CMK (cell line): Measurements from ENCODE around the gene PKD1.

ENCODE experiments used
- DNase-seq: peaks from one replicate; pipeline ENCODE4 v3.0.0-alpha.2; 2010; ENCODE audit warnings: low read depth

Gene PKD1

GRCh38 chr16:2170080-2170479, 34.4 kb upstream of the PKD1 start:
- no peak for DNase-seq

DNA sequence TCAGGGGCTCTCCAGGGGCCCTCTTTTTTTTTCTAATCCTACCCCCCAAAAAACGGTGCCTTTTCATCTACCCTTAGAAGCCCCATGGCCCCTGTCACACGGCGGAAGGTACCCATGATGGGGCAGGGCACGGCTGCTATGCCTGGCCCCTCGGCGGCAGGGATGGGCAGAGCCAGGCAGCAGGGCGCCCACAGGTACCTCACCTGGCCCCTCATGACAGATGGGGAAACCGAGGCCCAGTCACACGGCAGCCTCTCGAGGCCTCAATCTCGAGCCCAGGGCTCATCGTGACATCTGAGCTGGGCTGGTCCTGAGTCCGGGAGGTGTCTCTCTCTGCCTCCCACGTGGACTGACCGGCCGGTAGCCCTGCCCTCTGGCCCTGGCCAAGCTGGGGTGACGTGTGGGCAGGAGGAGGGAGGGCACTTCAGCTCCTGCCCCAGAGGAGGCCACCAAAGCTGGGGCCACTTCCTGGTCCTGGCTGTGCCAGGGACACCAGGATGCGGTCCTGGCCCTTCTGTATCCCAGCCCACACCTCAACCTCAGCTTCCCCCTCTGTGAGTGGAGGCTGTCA, 31.5 kb upstream of the PKD1 start:
- DNase-seq, result no peak

DNA sequence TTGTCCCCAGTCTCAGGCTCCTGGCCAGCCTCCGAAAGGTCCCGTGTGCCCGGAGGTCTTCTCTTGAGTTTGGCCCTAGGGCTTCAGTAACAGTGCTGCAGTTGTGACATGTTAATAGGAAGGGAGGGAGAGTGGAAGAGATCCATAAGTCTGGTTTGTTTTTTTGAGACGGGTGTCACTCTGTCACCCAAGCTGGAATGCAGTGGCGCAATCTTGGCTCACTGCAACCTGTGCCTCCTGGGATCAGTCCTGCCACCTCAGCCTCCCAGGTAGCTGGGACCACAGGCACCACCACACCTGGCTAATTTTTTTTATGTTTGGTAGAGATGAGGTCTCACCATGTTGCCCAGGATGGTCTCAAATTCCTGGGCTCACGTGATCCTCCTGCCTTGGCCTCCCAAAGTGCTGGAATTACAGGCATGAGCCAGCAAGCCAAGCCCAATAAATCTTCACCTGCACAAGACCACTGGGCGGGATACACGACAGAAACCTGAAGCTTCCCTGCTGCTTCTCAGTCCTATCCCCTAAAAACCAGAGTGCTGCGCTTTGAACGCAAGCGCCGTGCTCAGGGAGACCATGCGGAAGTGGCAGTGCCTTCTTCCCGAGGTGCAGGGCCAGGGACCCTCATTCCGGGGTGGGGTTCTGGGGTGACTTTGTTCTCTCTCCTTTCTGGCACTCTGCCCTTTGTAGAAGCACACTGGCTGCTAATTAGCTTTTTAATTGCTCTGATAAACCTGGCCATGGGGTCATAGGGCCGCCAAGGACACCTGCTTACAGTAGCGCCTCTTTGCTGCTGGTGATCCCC, 30.8 kb upstream of the PKD1 start:
- DNase-seq, result no peak

DNA sequence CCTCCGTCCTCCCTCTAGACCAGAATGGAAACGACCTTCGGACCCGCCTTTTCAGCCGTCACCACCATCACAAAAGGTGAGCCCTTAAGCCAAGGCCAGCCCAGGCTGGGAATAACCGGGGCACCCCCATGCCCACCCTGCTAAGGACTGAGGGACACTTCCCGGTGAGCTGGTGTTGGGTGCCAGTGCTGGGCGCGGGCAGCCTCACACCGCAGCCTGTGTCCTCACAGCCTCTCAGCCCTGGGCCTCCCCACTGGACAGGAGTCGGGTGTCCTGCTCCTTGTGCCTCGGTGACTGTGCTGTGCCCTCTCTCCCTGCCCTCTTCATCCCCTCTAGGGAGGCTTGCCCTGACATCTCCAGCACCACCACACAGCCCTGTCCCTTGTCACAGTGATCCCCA, 30.2 kb upstream of the PKD1 start:
- no peak for DNase-seq

DNA sequence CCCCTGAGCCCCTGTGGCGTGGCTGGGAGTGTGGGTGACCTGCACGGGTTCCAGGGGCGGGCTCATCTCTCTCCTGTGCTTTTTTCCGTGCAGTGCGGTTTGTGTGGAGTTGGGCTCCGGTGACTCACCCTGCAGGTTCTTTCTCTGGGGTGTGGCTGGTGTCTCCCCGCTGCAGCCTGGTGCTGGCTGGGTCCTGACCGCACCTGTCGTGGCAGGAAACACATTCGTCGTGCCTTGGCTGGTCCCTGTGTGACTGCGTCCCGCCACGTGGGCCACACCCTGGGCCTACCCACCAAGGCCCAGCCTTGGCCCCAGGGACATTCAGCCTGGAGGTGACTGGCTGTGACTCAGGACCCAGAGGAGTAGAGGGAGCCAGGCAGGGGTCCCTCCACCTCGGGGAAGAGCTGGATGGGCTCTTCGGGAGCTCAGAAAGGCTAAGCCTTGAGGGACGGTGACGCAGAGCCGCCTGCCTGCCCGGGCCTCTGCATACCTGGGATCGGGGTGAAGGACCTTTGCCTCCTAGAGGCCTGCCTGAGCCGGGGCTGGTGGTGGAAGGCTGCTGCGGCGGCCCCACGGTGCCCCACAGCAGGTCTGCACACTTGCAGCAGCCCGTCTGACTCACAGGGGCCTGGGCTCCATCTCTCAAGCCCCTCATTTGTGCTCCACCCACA, 27.6 kb upstream of the PKD1 start:
- DNase-seq, result no peak

- no peak for DNase-seq
These were observed 27.0 kb upstream of the PKD1 start for GRCh38 chr16:2162676-2163118.

DNA sequence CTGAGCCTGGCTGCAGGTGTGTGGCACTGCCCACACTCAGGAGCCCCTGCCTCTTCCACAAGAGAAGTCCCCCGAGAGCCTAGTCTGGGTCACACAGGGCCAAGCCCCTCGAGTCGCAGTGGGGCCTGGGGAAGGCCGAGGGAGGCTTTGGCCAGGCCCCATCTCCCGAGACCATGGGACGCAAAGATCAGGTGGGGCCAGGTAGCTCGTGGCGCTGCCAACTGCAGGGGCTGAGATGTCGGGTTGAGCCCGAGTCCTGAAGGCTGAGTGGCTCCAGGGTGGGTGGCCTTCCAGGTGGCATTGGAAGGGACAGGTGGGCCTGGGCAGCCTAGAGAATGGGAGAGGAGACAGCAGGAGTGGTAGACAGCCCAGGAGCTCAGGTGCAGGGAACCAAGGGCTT, 26.2 kb upstream of the PKD1 start:
- no peak for DNase-seq

DNA sequence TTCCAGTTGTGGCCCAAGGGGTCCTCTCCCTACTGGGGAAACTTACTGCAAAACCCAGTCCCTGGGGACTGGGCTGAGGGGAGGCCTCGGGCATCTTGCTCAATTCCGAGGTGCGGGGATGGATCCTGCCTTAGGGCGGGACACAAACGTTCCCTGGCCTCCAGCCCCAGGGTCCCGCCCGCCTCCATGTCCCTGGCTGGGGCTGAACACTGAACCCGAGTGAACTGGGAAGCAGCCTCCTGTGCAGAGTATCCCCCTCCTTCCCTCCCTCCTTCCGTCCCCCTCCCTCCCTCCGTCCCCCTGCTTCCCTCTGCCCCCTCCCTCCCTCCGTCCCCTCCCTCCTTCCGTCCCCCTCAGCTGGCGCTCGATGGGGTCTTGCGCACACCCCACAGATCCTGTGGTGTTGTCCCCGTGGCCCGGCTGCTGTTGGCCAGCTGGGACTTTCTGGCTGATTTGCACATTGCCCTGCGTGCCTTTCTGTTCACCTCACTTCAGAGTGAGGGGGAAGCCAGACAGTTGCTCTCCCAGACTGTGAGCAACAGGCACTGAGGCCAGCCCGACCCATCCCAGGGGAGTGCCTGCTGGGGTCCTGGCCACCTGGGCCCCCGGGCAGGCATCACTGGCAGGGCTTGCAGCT, 25.3 kb upstream of the PKD1 start:
- no peak for DNase-seq

DNA sequence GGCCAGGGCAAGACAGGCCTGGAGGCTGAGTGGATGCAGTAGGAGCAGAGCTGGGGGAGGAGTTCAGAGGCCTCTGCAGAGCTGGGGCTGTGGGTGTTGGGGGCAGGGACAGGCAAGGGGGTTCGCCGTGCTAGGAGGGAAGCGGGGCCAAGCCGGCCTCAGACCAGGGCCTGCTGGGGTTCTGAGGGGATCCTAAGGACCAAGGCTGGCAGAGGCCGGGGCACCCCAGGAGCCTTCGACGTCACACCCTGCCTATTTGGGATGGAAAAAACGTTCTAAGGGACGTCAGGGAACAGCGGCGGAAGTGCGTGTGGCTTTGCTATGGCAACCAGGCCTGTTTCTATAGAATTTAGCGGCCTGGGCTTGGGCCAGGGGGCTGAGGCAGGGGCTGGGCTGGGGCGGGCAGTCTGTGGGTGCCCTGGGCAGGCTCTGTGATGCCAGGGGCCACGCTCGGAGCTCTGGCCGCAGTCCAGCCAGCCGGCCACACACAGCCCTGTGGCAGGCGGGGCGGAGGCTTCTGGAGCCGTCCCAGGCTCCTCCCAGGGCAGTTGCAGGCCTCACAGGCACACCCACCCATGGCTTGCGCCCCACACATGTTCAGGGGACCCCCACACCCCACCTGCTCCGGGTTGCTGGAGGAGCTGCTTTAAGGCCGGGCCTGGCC, 23.6 kb upstream of the PKD1 start:
- DNase-seq, result no peak

- no peak for DNase-seq
These were observed 22.6 kb upstream of the PKD1 start for GRCh38 chr16:2158262-2158638.

DNA sequence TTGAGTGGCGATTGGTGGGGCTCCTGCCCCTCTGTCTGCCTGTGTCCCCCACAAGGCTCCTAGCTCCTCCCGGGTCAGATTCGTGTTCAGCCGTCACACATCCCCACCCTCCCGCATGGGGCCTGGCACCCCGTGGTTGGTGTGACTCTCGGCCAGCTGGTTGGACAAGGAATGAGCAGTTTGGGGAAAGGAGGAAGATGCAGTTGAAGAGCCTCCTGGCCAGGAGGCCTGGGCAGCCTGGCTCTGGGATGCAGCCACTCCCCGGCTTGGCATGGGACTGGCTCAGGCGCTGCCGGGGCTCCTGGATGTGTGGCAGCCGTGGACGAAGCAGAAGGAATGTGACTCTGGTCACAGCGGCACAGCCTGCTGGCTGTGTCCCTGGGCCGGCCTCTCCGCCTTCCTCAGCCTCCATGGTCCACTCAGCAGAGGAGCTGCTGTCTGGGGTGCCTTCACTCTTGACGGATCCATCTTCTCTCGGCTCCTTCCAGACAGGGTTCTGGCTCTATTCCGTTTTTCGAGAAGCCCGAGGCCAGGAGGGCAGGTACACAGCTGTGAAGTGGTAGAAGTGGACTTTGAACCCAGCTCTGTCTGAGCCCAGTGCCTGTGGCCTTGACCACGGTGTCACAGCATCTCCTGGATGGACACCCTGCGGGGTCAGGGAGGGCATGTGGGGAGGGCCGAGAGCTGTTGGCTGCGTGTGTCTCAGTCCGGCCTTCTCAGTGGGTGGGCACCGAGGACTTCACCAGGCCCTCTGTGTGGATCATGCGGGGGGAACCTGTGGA, 22.0 kb upstream of the PKD1 start:
- no peak for DNase-seq

- no peak for DNase-seq
These were observed 21.1 kb upstream of the PKD1 start for GRCh38 chr16:2156849-2157224.

DNA sequence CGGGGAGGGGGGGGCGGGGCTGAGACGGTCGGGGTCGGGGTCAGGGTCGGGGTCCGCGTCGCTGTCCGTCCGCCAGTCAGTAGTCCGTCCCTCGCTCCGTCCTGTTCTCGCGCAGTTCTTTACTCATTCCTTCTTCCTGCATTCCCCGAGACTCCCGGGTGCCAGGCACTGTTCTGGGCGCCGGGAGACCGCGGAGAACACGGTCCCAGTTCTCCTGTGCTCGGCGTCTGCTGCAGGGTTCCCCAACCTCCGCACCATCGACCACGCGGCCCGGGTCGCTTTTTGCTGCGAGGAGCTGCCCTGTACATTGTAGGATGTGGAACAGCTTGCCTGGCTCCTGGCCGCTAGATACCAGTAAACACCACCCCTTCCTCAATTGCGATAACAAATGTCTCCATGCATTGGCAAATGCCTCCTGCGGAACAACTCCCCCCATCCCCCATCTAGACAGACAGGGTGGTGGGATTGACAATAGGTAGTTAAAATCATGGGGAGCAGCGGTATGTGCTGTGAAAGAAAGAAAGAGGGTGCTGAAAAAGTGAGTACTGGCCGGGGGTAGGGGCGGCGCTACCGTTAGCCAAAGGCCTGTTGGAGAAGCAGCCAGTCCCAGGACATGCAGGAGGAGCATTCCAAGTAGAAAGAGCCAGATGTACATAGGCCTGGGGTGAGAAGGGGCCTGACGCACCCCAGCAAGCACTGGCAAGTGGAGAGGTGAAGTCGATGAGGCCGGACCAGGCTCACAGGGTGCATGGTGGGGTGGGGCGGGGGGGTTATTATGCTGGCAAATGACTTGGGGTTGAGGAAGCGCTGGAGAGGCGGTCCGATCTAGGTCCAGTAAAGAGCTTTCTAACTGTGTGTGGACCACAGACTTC, 20.5 kb upstream of the PKD1 start:
- no peak for DNase-seq

GRCh38 chr16:2155091-2155950, 19.6 kb upstream of the PKD1 start, which contains the start of gene TRAF7:
TRAF7 (plus strand) TSS chr16:2155782; CDS start chr16:2163921, 8,139 bp downstream.
- peak; percentile 99 for DNase-seq

- DNase-seq, result no peak
These were observed 18.9 kb upstream of the PKD1 start for GRCh38 chr16:2154533-2155090.

- no peak for DNase-seq
These were observed 17.2 kb upstream of the PKD1 start for GRCh38 chr16:2152695-2153506.

DNA sequence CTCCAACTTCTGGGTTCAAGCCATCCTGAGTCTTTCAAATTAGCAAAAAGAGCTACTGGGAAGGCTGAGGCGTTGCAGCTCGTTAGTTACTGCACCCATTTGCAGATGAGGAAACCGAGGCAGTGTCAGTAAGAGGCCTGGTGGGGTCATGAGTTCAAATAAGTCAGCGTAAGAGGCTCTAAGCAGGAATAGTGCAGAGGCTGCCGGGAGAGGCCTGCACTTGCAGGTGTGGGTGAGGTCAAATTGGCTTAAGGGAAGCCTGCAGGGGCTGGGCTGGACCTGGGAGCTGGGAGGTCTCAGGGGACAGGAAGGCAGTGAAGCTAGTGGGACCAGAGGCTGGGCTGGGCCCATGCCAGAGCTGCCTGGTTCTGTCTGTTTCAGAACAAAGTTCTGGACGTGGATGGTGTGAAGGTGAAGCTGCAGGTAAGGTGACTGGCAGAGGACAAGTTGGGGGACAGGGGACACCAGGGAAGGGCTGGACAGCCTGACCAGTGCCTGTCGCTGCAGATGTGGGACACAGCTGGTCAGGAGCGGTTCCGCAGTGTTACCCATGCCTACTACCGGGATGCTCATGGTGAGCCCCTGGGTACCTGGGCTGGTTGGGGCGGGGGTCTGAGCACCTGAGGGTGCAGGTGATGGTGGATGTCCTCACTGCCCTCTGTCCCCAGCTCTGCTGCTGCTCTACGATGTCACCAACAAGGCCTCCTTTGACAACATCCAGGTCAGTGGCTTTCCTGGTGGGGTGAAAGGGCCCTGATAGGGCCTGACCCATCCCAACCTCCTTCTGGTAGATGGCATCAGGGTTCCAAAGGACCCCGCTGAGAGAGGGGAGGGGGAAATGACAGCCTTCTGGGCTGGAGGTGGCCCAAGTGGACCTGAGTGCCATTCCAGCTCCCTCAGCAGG, 15.7 kb upstream of the PKD1 start:
- no peak for DNase-seq
